PC-9 (cell line): Measurements from ENCODE around the gene CACNA1S. TPM values are rescaled to one million over a fixed set of nuclear protein-coding genes. Genes with fewer than 3 reads are reported as not detected.

Source experiments
- BruUV-seq: library from RNA; stranded (reverse); fragments of 400-500 nt; replicated peaks from 2 replicates; lab custom pipeline; 2021; lab: Mats Ljungman, UMichigan
- CTCF ChIA-PET: fragments of 300-600 bp; sonication (Branson Sonifier 250); formaldehyde crosslinking; loops from one replicate; lab custom pipeline; 2022; ENCODE audit warnings: antibody characterized with exemption; lab: Charles Lee
- POLR2A ChIA-PET: fragments of 300-600 bp; sonication (Branson Sonifier 250); formaldehyde crosslinking; loops from one replicate; lab custom pipeline; 2022; ENCODE audit warnings: antibody characterized with exemption; ENCODE audit not compliant: unreplicated experiment; lab: Charles Lee
- DNase-seq, 2 experiments: peaks; one replicate each; pipeline versions ENCODE4 v3.0.0 to v3.0.0-alpha.2; 2015 to 2022; ENCODE audit warnings: mixed read lengths in 1 of 2
- H2AFZ ChIP-seq: fragments of 200-600 bp; sonication (generic); 2 replicates; pipeline ENCODE4 v1.8.1; 2017; ENCODE audit warnings: antibody characterized with exemption
- H3F3A ChIP-seq: fragments of 200-600 bp; sonication (generic); 2 replicates; pipeline ENCODE4 v1.8.1; 2017; ENCODE audit warnings: antibody characterized with exemption, mild to moderate bottlenecking, low read depth; ENCODE audit not compliant: insufficient read depth
- H3K27ac ChIP-seq: fragments of 200-600 bp; sonication (generic); 2 replicates; pipeline ENCODE4 v1.6.1; 2016; ENCODE audit warnings: mixed run types
- H3K27me3 ChIP-seq: fragments of 200-600 bp; sonication (generic); 2 replicates; pipeline ENCODE4 v1.6.1; 2016; ENCODE audit warnings: low read depth, mixed run types; ENCODE audit not compliant: insufficient read depth
- H3K36me3 ChIP-seq: fragments of 200-600 bp; sonication (generic); 2 replicates; pipeline ENCODE4 v1.6.1; 2016; ENCODE audit warnings: low read depth, mixed run types
- H3K4me1 ChIP-seq: fragments of 200-600 bp; sonication (generic); replicated peaks from 2 replicates; pipeline ENCODE4 v1.6.1; 2016; ENCODE audit warnings: mixed run types; ENCODE audit not compliant: insufficient read depth
- H3K4me2 ChIP-seq: fragments of 200-600 bp; sonication (generic); 2 replicates; pipeline ENCODE4 v1.6.1; 2017; ENCODE audit warnings: mixed run types
- H3K4me3 ChIP-seq: fragments of 200-600 bp; sonication (generic); 2 replicates; pipeline ENCODE4 v1.6.1; 2016; ENCODE audit warnings: mixed run types
- H3K79me2 ChIP-seq: fragments of 200-600 bp; sonication (generic); 2 replicates; pipeline ENCODE4 v1.6.1; 2017; ENCODE audit warnings: low read depth, mixed run types
- H3K9me2 ChIP-seq: fragments of 200-600 bp; sonication (generic); 2 replicates; pipeline ENCODE4 v1.8.1; 2017; ENCODE audit warnings: mild to moderate bottlenecking; ENCODE audit not compliant: insufficient read depth
- H3K9me3 ChIP-seq: fragments of 200-600 bp; sonication (generic); 2 replicates; pipeline ENCODE4 v1.8.1; 2016; ENCODE audit warnings: low read depth; ENCODE audit not compliant: insufficient read depth
- H4K20me1 ChIP-seq: fragments of 200-600 bp; sonication (generic); 2 replicates; pipeline ENCODE4 v1.8.1; 2017; ENCODE audit not compliant: insufficient read depth
- CTCF ChIP-seq: fragments of 200-600 bp; sonication (generic); conservative IDR thresholded peaks from 2 replicates; pipeline ENCODE4 v1.6.1; 2017; ENCODE audit warnings: mixed run types, antibody characterized with exemption, mild to moderate bottlenecking, moderate library complexity
- EZH2 ChIP-seq: fragments of 200-600 bp; sonication (generic); IDR thresholded peaks from 2 replicates; pipeline ENCODE4 v1.8.0; 2017; ENCODE audit warnings: antibody characterized with exemption, low read depth
- intact Hi-C: fragments of 100-400 bp; cut with micrococcal nuclease; formaldehyde crosslinking; loops from one replicate; pipeline ENCODE4 v1.10.0; 2022; ENCODE audit not compliant: unreplicated experiment
- total RNA-seq: library from RNA; stranded (reverse); gene quantifications from 2 replicates; pipeline ENCODE4 v1.2.3, GENCODE V29; 2021

Gene CACNA1S
- total RNA-seq, 1 experiment from 2014 or later: not detected

- Histone ChIP-seq H3K4me3 (no peak overlapping the region), H3K79me2 (no peaks in the 10 kb centered on the region), H3K27ac (no peak overlapping the region), H3K9me2 (no peaks in the 10 kb centered on the region), H3F3A (no peaks in the 10 kb centered on the region), H4K20me1 (no peaks in the 10 kb centered on the region), H3K4me1 (peaks cover 8% of the 10 kb centered on the region), H2AFZ (no peak overlapping the region), H3K36me3 (no peaks in the 10 kb centered on the region), H3K9me3 (no peaks in the 10 kb centered on the region), H3K27me3 (no peaks in the 10 kb centered on the region), H3K4me2 (no peak overlapping the region)
- no TSS peak for BruUV-seq
- intact Hi-C loops: loop anchor here (10.0 kb wide), 1 partner anchor 565 kb away; no protein-coding TSS in a partner anchor
- ChIA-PET CTCF (interaction anchor here (0.6 kb wide), 1 partner anchor 1055 kb away, joined by 3 read pairs; no protein-coding TSS in a partner anchor), POLR2A (interaction anchor here (0.5 to 0.7 kb wide), 3 partner anchors 100 to 492 kb away, joined by 3 to 10 read pairs (median 5); no protein-coding TSS in a partner anchor)
- peak; percentile 28; the same call in 1 of the 2 replicates for TF ChIP-seq CTCF
- no peak for TF ChIP-seq EZH2
- no peak for DNase-seq
These were observed 7.3 kb upstream of the CACNA1S start for GRCh38 chr1:201119206-201120197.

GRCh38 chr1:201116091-201116490 is 3.9 kb upstream of the CACNA1S start:
- no TSS peak for BruUV-seq
- CTCF ChIA-PET: no interaction called here

More at GRCh38 chr1:201116091-201116490, 3.9 kb upstream of the CACNA1S start:
- no peaks in the 10 kb centered on the region for H3K27me3 ChIP-seq
- H3K9me3 ChIP-seq: no peaks in the 10 kb centered on the region
- H3K36me3 ChIP-seq: no peaks in the 10 kb centered on the region
- TF ChIP-seq CTCF (no peak), EZH2 (no peak)
- H3K9me2 ChIP-seq: no peaks in the 10 kb centered on the region
- H3K4me2 ChIP-seq: no peak overlapping the region
- no peak overlapping the region for H2AFZ ChIP-seq
- no peak overlapping the region for H3K27ac ChIP-seq
- H3K4me1 ChIP-seq: no peaks in the 10 kb centered on the region; the same call in 1 of the 2 replicates
- no peak for DNase-seq
- H4K20me1 ChIP-seq: no peaks in the 10 kb centered on the region
- no peak overlapping the region for H3K4me3 ChIP-seq
- POLR2A ChIA-PET: no interaction called here
- no peaks in the 10 kb centered on the region for H3K79me2 ChIP-seq
- H3F3A ChIP-seq: no peaks in the 10 kb centered on the region
- intact Hi-C loops: loop anchor here (10.0 kb wide), 1 partner anchor 561 kb away; no protein-coding TSS in a partner anchor
